Measurements from ENCODE around the gene PNPLA4. TPM values are rescaled to one million over a fixed set of nuclear protein-coding genes. Genes with fewer than 3 reads are reported as not detected.

The PNPLA4 gene
- total RNA-seq, 1 experiment from 2014 or later: 15.5 TPM

- H3K9ac ChIP-seq (ENCODE audit: low read length): no peak overlapping the region
- DNase-seq (ENCODE audit: low read depth, low spot score) (no peak), ATAC-seq (no peak)
- BruUV-seq (replicated peaks): no TSS peak
- H3K4me2 ChIP-seq (ENCODE audit: low read length): no peak overlapping the region
- ChIA-PET CTCF (no interaction called here), RAD21 (ENCODE audit: low non-redundant PET in 1 of 2, low total read pairs in 2 of 2, uncharacterized antibody in 2 of 2, unreplicated experiment in 2 of 2) (no interaction called here), POLR2A (no interaction called here)
- H2AFZ ChIP-seq (ENCODE audit: low read depth, low read length, poor library complexity, severe bottlenecking): no peak overlapping the region
- H3K4me3 ChIP-seq (replicated peaks in 1 of 2; ENCODE audit: low read depth in 1 of 2, low read length in 2 of 2): no peak overlapping the region
- H4K20me1 ChIP-seq (ENCODE audit: insufficient read depth): no peaks in the 10 kb centered on the region
- TF ChIP-seq ATF3 (IDR thresholded peaks at IDR 0.05): no peak
- TF ChIP-seq EGR1 (IDR thresholded peaks at IDR 0.05; ENCODE audit: low read depth): no peak
- TF ChIP-seq JUND (IDR thresholded peaks at IDR 0.05): no peak
- no peak for TF ChIP-seq MAX (IDR thresholded peaks at IDR 0.05)
- no peak for TF ChIP-seq SP1 (IDR thresholded peaks at IDR 0.05; ENCODE audit: low read depth)
- TF ChIP-seq EZH2phosphoT487 (IDR thresholded peaks at IDR 0.05; ENCODE audit: borderline replicate concordance): no peak
- no peak for TF ChIP-seq POLR2AphosphoS5 (IDR thresholded peaks at IDR 0.05; ENCODE audit: low read depth, low read length)
- TF ChIP-seq RAD21 (IDR thresholded peaks at IDR 0.05; ENCODE audit: low read depth): no peak
- no peak for TF ChIP-seq ELF1 (IDR thresholded peaks at IDR 0.05; ENCODE audit: borderline replicate concordance, low read depth)
- intact Hi-C loops (cut with micrococcal nuclease): no loop called here
- H3K79me2 ChIP-seq (ENCODE audit: insufficient read depth, low read length): no peaks in the 10 kb centered on the region
- H3K9me3 ChIP-seq (ENCODE audit: control insufficient read depth in 1 of 2, insufficient read depth in 1 of 2, low read depth in 1 of 2, low read length in 2 of 2): no peaks in the 10 kb centered on the region
- H3K36me3 ChIP-seq (ENCODE audit: control insufficient read depth in 1 of 2, insufficient read depth in 2 of 2, low read length in 2 of 2): no peaks in the 10 kb centered on the region
- H3K27ac ChIP-seq (ENCODE audit: low read depth, low read length): no peak overlapping the region
- H3K9me2 ChIP-seq (ENCODE audit: insufficient read depth): no peaks in the 10 kb centered on the region
- no peaks in the 10 kb centered on the region for H3K4me1 ChIP-seq (ENCODE audit: control insufficient read depth in 1 of 2, insufficient read depth in 2 of 2, low read length in 2 of 2)
- H3K27me3 ChIP-seq (ENCODE audit: insufficient read depth, low read length): no peaks in the 10 kb centered on the region
Observed at GRCh38 chrX:7948483-7948882, 21.3 kb upstream of the PNPLA4 start.

- no TSS peak for BruUV-seq (replicated peaks)
- H3K79me2 ChIP-seq (ENCODE audit: insufficient read depth, low read length): no peaks in the 10 kb centered on the region
- no peaks in the 10 kb centered on the region for H3K36me3 ChIP-seq (ENCODE audit: control insufficient read depth in 1 of 2, insufficient read depth in 2 of 2, low read length in 2 of 2)
- no peak overlapping the region for H3K27ac ChIP-seq (ENCODE audit: low read depth, low read length)
- H3K9me3 ChIP-seq (ENCODE audit: control insufficient read depth in 1 of 2, insufficient read depth in 1 of 2, low read depth in 1 of 2, low read length in 2 of 2): no peaks in the 10 kb centered on the region
- ATAC-seq (no peak), DNase-seq (ENCODE audit: low read depth, low spot score) (no peak)
- no peak overlapping the region for H3K4me2 ChIP-seq (ENCODE audit: low read length)
- H3K4me3 ChIP-seq (replicated peaks in 1 of 2; ENCODE audit: low read depth in 1 of 2, low read length in 2 of 2): no peak overlapping the region
- ChIA-PET POLR2A (no interaction called here), CTCF (no interaction called here), RAD21 (ENCODE audit: low non-redundant PET in 1 of 2, low total read pairs in 2 of 2, uncharacterized antibody in 2 of 2, unreplicated experiment in 2 of 2) (no interaction called here)
- no peak for TF ChIP-seq POLR2AphosphoS5 (IDR thresholded peaks at IDR 0.05; ENCODE audit: low read depth, low read length)
- H3K9me2 ChIP-seq (ENCODE audit: insufficient read depth): no peaks in the 10 kb centered on the region
- intact Hi-C loops (cut with micrococcal nuclease): no loop called here
- no peaks in the 10 kb centered on the region for H4K20me1 ChIP-seq (ENCODE audit: insufficient read depth)
- no peaks in the 10 kb centered on the region for H3K27me3 ChIP-seq (ENCODE audit: insufficient read depth, low read length)
- no peaks in the 10 kb centered on the region for H3K4me1 ChIP-seq (ENCODE audit: control insufficient read depth in 1 of 2, insufficient read depth in 2 of 2, low read length in 2 of 2)
- no peak overlapping the region for H3K9ac ChIP-seq (ENCODE audit: low read length)
- no peak overlapping the region for H2AFZ ChIP-seq (ENCODE audit: low read depth, low read length, poor library complexity, severe bottlenecking)
Observed at GRCh38 chrX:7946960-7947359, 19.7 kb upstream of the PNPLA4 start.

All from HCT116 (cell line).